Mononuclear cell (primary cell): Measurements from ENCODE around the gene NPY5R. TPM values are rescaled to one million over a fixed set of nuclear protein-coding genes. Genes with fewer than 3 reads are reported as not detected.

Source experiments
- total RNA-seq: library from RNA; depleted of rRNA; stranded (reverse); fragments of >200 nt; gene quantifications from one replicate; pipeline ENCODE4 v1.2.3, GENCODE V29; 2012

Gene NPY5R
- total RNA-seq, 1 donor: not detected

Other genes with a start within 250 kb of the NPY5R start
- gene NAF1, start 177.0 kb upstream of the NPY5R start, total RNA-seq: 43.7 TPM
- gene NPY1R, start 11.3 kb upstream of the NPY5R start, total RNA-seq: not detected
- 0.42 TPM for gene TKTL2, start 129.9 kb downstream of the NPY5R start, total RNA-seq
- gene TMA16, start 150.8 kb downstream of the NPY5R start, total RNA-seq: 7.6 TPM